ENCODE data around the gene RETREG3.

DNA sequence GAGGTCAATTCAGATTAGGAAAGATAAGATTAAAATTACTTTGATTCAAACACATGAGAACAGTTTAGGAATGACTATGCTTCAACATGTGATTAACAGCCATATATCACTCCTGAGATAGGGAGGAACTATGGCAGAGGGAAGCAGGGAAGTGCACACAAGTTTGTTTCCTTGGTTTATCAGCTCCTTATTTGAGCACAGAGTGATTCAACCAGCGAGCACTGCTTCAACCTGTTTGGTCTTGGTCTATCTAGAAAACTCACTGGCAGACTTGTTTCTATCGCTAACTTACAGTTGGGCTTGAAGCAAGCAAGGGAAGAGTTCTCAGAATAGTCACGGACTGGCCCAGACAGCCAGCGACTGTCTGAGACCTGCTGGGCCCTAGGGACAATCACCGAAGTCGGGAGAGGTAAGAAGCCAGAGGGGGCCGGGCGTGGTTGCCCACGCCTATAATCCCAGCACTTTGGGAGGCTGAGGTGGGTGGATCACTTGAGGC lies 23.8 kb upstream of the RETREG3 start:
- TF ChIP-seq EZH2 (IDR thresholded peaks at IDR 0.05; ENCODE audit: insufficient read depth, poor library complexity, severe bottlenecking) (no peak), EZH2phosphoT487 (IDR thresholded peaks at IDR 0.05; ENCODE audit: insufficient read depth, low read depth) (no peak)
